Glomerular visceral epithelial cell (primary cell): ENCODE measurements around the gene LRRK1.

Source experiments
- DNase-seq: peaks from one replicate; pipeline ENCODE4 v3.0.0-alpha.2; 2016; ENCODE audit errors: extremely low spot score

LRRK1 gene

DNA sequence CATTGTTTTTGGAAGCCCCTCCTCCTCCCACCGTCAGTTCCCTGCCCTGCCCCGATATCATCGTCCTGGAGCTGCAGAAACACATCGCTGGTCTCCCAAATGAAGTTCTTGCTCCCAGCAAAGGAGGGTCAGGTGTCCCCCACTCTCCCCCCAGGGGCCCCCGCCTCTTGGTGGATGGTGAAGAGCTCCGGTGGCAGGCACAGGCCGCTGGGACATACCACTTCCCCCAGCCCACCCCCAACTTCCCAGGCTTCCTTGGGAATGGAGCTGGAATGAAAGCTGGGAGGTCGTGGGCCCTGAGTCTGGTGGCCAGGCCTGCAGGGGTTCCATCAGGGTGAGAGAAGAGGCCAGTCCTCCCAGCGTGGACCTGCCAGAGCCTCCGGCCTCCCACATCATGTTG lies 195.0 kb downstream of the LRRK1 start:
- DNase-seq: no peak

DNA sequence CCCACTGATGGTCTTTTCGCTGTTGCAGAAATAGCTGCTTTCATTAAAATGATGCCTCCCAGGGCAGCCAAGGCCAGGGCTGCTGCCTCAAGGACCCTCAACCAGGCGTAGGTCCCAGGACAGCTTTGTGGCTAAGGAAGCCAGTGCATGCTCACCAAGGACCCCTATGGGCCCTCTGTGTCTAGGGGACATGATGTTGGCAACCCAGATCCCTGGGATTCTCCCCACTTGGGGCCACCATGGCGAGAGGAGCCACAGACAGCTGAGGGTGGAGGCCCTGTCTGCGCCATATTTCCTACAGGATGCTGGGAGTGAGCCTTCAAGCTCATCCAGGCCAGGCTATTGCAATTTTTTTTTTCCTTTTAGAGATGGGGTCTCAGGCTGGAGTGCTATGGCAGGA lies 195.5 kb downstream of the LRRK1 start:
- DNase-seq: no peak

DNA sequence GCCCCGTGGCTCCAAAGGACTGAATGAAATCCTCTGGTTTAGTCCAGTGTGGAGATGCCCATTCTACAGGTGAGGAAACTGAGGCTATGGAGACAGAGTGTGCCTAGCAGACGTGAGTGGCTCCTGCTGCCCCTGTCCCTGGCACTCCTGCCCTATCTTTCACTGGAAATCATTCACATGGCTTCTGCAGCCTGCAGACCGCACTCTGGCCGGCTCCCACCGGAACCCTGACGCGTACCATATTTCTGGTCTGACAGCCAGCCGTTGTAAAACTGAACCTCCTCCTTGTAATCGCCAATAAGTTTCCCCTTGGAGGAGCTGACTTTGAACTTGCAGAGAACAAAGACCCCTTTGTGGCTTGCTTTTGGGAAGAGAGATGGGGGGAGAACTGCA lies 196.2 kb downstream of the LRRK1 start:
- DNase-seq: no peak

DNA sequence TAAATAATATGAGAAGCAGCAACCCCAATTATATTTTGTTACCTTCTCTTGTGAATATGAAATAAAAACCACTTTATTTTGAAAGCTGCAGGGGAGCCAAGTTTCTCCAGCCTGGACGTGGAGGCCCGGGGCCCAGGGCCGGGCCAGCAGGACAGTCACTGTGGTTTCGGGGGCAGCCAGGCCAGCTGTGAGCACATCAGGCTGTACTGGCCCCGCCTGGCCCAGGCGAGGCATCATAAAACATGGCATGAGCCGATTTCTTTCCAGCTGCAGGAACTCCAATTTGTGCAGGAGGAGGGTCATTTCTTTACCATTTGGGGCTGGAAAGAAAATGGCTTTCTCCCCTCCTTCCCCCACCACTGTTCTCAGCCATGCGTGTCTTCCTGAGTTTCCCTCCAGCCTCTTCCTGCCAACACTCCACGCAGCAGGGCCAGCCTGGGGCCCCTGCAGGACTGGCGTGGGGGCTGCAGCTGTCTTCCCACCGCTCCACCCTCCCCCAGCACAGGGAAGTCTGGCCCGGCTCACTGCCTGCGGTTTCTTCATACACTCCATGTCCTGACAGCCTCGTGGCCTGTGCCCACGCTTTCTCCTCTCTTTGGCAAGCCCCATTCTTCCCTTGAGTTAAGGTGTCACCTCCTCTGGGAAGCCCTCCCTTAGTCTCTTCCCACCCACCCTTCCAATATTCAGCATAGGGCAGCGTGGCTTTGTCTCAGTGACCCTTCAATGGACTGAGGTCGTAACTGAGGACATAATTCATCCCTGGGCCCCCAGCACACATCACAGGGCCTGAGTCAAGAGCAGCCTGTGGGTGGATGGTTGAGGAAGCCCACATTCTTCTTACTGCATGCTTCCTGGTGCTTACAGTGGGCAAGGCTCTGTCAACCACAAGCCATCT lies 196.9 kb downstream of the LRRK1 start:
- peak; percentile 81 for DNase-seq

DNA sequence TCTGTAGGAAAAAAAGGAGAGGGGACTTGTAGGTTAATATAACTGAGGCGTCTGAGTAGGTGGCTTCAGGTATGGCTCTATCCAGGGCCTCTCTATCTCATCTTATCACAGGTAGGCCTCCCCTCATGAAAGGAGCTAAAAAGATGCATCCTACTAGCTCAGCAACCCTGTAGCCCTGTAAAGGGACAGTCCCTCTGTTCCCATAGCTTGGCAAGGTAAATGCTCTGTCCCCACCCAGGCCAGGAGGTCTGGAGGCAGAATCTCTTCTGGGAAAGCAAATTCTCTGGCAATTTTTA lies 197.5 kb downstream of the LRRK1 start:
- DNase-seq: no peak

DNA sequence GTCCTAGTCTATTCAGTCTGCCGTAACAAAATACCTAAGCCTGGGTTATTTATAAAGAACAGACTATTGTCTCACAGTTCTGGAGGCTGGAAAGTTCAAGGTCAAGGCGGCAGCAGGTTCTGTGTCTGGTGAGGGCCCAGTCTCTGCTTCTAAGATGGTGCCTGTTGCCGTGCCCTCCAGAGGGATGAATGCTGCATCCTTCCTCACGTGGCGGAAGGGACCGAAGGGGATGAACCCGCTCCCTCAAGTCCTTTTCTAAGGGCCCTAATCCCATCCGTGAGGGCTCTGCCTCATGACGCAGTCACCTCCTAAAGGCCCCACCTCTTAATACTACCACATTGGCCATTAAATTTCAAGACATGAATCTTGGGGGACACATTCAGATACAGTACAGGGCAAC lies 199.0 kb downstream of the LRRK1 start:
- DNase-seq: no peak

DNA sequence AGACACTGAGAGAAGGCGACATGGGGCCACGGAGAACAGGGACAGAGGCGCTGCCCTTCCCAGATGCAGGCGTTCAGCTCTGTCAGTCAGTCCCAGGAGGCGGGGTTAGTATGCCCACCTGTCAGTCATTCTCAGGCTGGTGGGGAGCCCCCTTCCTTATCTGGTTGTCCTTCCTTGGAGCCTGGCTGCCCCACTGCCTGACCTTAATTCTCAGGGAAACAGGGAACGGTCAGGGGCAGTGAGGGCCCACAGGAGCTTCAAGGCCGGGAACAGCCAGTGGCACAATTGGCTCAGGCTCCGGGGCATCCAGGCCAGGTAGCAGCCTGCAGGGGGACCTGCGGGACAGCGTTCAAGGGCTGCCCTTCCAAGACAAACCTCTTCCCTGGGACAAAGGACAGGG lies 199.5 kb downstream of the LRRK1 start:
- no peak for DNase-seq

DNA sequence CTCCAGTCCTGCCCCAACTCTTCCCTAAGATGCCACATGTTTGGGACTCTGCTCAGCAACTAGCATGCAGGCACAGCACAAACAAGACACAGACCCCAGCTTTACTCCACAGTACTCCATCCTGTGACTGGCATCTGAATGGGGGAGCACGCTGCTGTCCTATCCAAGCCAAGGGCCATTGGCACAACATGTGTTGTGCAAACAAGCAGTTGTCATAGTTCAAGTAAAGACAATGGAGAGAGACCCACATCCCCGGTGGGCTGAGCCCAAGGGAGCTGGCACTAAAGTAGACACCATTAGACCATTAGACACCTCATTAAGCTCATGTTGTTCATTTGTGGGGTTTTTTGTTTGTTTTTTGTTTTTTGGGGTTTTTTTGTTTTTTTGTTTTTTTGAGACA lies 200.0 kb downstream of the LRRK1 start:
- DNase-seq: no peak
